Dedifferentiated amniotic fluid mesenchymal stem cell (primary cell): Measurements from ENCODE around the gene GAA.
"Not testable (repeated sequence)": the region's sequence is repeated elsewhere in the genome, so short reads cannot be mapped to it uniquely, and the experiment has no call there.

Source experiments
- DNase-seq: peaks from one replicate; pipeline ENCODE4 v3.0.0-alpha.2; 2016; ENCODE audit errors: extremely low spot score

GAA gene

DNA sequence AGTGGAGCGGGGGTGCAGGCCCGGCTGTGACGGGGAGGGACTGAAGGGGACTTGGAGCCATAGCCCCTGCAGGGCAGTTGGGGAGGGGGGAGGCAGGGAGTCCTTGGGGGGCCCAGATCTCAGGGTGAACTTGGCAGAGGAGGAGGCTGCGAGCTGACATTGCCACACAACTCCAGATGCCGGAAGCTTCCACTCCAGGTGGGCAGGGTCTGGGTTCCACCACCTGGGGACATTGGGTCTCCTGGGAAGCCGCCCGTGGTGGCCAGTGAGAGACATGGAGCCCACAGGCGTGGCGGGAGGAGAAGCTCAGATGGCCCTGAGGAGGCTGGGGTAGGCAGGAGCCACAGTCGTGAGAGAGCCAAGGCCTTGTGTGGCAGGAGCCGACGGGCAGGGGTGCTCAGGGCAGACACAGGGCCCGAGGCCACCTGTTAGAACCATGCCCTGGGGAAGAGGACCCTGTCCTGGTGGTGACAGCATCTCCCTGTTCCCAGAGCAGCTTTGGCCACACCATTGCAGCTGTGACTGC lies 18.2 kb upstream of the GAA start:
- no peak for DNase-seq

DNA sequence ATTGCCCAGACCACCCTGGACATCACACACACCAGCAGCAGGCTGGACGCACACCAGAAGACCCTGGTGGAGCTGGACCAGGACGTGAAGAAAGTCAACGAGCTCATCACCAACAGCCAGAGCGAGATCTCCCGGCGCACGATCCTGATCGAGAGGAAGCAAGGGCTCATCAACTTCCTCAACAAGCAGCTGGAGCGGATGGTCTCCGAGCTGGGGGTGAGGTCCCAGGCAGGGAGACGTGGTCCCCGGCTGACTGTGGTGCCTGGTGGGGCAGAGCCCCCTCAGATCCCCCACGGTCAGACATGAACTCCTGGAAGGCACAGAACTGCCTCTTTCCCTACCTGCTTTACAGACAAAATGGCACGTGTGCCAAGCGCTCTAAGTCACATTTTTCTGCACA lies 16.6 kb upstream of the GAA start:
- no peak for DNase-seq

GRCh38 chr17:80086081-80086480 lies 15.3 kb upstream of the GAA start:
- no peak for DNase-seq

DNA sequence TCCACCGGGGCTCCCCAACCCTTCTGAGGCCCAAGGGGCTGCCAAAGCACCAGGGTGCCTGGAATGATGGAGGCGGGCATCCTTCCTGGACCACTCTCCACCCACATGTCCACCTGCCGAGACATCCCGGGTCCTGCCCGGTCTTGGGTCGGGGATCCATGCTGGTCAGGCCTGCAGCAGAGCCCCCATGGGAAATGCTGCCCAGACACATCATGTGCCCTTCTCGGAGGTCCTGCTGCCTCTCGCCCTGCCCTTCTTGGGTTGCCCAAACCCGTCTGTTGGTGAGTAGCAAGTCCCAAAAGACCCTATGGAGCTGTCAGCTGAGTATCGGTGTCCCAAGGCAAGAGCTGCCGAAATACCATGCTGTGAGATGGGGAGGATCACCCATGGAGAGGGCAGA lies 14.8 kb upstream of the GAA start:
- no peak for DNase-seq

GRCh38 chr17:80087346-80088265 lies 13.8 kb upstream of the GAA start:
- no peak for DNase-seq

DNA sequence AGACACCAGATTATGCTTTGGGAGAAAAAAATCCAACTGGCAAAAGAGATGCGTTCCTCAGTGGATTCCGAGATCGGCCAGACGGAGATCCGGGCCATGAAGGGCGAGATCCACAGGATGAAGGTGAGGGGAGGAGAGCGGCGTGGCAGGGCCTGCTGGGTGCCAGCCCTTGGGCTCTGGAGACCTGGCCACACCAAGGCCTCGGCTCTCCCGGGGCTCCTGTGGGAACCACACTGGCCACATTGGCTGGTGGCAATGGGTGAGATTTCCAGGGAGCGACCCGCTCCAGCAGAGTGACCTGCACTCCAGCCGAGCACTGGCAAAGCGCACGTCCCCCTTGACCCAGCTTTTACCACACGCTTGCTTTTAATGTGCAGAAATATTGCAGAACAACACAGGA lies 11.6 kb upstream of the GAA start:
- DNase-seq, result no peak

- DNase-seq, result not testable (repeated sequence)
Observed at GRCh38 chr17:80090164-80090563, 11.2 kb upstream of the GAA start.

DNA sequence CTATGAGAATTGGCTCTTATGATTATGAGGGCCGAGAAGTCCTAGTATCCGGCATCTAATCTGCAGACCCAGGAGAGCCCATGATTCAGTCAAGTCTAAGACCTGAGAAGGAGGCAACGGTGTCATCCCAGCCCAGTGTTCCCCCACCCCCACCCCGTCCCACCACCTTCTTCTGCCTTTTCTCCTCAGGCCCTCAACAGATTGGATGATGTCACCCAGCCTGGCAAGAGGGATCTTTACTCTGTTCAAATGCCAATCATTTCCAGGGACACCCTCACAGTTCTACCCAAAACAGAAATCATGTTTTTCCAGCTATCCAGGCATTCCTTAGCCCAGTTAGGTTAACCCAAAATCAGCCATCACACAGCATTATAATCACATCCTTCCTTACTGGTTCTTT lies 10.0 kb upstream of the GAA start:
- no peak for DNase-seq

DNA sequence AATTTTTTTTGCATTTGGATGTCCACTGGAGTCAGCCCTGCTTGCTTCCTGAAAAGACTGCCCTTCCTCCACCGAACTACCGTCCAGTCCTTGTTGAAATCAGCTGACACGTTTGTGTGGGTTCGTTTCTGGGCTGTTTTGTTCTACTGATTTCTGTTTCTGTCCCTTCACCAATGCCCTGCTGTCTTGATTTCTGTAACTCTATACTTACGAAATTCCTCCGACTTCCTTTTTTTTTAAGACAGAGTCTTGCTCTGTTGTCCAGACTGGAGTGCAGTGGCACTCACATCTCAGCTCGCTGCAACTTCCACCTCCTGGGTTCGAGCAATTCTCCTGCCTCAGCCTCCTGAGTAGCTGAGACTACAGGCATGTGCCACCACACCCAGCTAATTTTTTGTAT lies 8.4 kb upstream of the GAA start:
- no peak for DNase-seq

GRCh38 chr17:80095038-80095843 lies 6.1 kb upstream of the GAA start:
- DNase-seq, result no peak

DNA sequence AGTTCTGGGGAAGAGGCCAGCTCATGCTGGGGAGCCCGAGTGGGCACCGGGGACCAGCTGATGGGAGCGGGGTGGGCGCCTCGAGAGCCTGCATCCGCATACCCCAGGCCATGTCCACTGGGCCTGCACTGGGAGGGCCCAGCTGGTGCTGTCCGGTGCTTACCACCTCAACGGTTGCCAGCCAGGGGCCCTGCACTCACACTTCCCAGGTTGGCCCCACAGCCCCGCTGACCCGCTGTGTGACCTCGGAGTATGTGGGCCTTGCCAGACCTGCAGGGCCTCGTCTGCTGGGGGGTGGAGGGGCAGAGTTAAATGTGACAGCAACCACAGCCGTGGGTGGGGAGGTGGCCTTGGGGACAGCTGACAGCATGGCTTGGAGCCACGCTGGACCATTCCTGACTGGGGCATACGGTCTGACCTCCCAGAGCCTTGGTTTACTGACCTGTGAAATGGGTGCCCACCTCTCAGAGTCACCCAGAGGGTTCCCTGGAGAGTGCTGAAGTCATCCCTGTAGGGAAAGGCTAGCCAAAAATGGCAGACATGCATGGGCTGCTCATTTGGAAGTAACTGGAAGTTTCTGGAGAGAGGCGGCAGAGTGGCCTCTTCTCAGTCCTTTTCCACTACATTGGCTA lies 5.4 kb upstream of the GAA start:
- DNase-seq, result no peak

DNA sequence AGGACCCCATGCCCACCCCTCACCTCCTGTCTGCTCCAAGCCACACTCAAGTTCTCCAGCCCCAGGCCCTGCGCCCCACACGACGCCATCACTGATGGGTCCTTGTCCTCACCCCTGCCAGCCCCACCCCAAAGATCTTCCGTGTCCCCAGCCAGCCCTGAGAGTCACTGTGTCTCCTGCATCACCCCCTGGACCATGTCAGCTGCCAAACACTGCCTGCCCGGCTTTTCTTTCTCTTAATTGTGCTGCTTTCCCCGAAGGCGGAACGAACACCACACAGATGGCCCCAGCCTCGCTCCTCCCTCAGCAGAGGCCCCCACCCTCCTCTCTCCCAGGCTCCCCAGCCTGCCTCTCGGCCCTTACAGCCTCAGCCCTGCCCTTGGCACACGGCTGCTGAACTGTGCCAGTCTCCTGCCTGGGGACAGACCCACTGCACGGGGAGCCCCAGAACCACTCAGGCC lies 4.8 kb upstream of the GAA start:
- no peak for DNase-seq

- no peak for DNase-seq
Observed at GRCh38 chr17:80097127-80097621, 4.2 kb upstream of the GAA start.

DNA sequence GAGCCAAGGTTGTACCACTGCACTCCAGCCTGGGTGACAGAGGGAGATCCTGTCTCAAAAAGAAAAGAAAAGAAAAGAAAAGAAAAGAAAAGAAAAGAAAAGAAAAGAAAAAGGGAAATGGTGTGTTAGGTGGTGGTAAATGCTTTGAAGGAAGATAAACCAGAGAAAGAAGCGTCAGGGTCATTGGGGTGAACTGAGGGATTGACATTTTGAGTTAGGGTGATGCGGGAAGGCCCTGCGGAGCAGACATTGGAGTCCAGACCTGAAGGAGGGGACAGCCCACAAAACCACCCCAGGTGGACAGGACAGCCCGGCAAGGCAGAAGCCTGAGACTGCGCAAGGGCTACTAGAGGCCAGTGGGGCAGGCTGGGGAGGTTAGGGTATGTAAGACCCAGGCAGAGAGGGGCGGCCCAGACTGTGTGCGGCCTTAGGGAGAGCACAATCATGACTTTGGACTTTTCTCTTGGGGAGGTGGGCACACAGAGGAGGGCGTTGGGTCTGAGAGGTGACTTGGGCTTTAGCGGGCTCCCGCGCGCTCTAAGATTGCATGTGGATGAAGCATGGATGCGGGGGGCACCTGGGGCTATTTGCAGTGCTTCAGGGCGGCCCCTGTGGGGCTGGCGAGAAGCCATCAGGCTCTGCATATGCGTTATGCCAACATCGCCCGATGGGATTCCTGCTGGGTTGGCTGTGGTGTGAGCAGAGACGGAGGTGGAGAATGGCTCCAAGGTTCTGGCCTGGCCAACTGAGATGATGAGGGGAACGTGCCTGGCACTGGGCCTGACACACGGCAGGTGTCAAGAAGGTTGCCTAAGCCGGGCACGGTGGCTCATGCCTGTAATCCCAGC lies 3.3 kb upstream of the GAA start:
- DNase-seq, result no peak

- DNase-seq, result no peak
Observed at GRCh38 chr17:80099291-80100034, 1.9 kb upstream of the GAA start.

DNA sequence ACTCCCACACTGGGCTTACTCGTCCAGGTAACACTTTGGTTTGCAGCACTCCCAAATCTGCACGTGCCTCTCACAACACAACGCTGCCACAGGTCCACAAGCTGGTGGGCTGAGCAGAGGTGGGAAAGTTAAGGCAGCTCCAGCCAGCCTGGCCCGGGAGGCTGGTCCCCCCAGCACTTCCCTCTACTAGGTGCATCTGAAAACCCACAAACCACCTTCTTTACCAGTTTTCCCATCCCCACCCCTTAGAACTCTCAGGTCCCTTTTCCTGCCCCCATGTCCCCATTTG lies 1.4 kb upstream of the GAA start:
- no peak for DNase-seq

DNA sequence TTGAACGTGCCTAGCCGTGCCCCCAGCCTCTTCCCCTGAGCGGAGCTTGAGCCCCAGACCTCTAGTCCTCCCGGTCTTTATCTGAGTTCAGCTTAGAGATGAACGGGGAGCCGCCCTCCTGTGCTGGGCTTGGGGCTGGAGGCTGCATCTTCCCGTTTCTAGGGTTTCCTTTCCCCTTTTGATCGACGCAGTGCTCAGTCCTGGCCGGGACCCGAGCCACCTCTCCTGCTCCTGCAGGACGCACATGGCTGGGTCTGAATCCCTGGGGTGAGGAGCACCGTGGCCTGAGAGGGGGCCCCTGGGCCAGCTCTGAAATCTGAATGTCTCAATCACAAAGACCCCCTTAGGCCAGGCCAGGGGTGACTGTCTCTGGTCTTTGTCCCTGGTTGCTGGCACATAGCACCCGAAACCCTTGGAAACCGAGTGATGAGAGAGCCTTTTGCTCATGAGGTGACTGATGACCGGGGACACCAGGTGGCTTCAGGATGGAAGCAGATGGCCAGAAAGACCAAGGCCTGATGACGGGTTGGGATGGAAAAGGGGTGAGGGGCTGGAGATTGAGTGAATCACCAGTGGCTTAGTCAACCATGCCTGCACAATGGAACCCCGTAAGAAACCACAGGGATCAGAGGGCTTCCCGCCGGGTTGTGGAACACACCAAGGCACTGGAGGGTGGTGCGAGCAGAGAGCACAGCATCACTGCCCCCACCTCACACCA lies 724 bp downstream of the GAA start:
- no peak for DNase-seq

GRCh38 chr17:80102664-80103448 lies 1.5 kb downstream of the GAA start:
- no peak for DNase-seq

GRCh38 chr17:80103449-80104085 lies 2.2 kb downstream of the GAA start:
- no peak for DNase-seq
